ENCODE data around the gene UBE2I.
A peak's percentile ranks its signal among the peaks of the same experiment; 100 is the strongest.

The UBE2I gene

GRCh38 chr16:1343428-1344242, 34.2 kb downstream of the UBE2I start:
- no peak for DNase-seq (ENCODE audit: low spot score)

GRCh38 chr16:1344499-1344898, 35.1 kb downstream of the UBE2I start:
- DNase-seq (ENCODE audit: low spot score): no peak

GRCh38 chr16:1345087-1345486, 35.7 kb downstream of the UBE2I start:
- DNase-seq (ENCODE audit: low spot score): no peak

GRCh38 chr16:1345651-1346421, 36.4 kb downstream of the UBE2I start:
- no peak for DNase-seq (ENCODE audit: low spot score)

GRCh38 chr16:1346422-1347285, 37.2 kb downstream of the UBE2I start:
- DNase-seq (ENCODE audit: low spot score): no peak

- DNase-seq (ENCODE audit: low spot score): no peak
Observed at GRCh38 chr16:1347286-1347855, 37.9 kb downstream of the UBE2I start.

- DNase-seq (ENCODE audit: low spot score): no peak
Observed at GRCh38 chr16:1347962-1348361, 38.5 kb downstream of the UBE2I start.

GRCh38 chr16:1348441-1348840, 39.0 kb downstream of the UBE2I start:
- no peak for DNase-seq (ENCODE audit: low spot score)

GRCh38 chr16:1348926-1349325, 39.5 kb downstream of the UBE2I start:
- no peak for DNase-seq (ENCODE audit: low spot score)

GRCh38 chr16:1349351-1349750, 39.9 kb downstream of the UBE2I start:
- DNase-seq (ENCODE audit: low spot score): no peak

- DNase-seq (ENCODE audit: low spot score): no peak
Observed at GRCh38 chr16:1349951-1350350, 40.5 kb downstream of the UBE2I start.

- no peak for DNase-seq (ENCODE audit: low spot score)
Observed at GRCh38 chr16:1350691-1351090, 41.3 kb downstream of the UBE2I start.

- no peak for DNase-seq (ENCODE audit: low spot score)
Observed at GRCh38 chr16:1351215-1351581, 41.8 kb downstream of the UBE2I start.

- peak; percentile 87 for DNase-seq (ENCODE audit: low spot score)
Observed at GRCh38 chr16:1351582-1352362, 42.3 kb downstream of the UBE2I start, which contains the start of the genes GNPTG and TSR3. GNPTG (plus strand) TSS chr16:1351931; CDS start chr16:1351966, 35 bp downstream. TSR3 (minus strand) TSS chr16:1351878; CDS start chr16:1351804, 74 bp downstream.

- no peak for DNase-seq (ENCODE audit: low spot score)
Observed at GRCh38 chr16:1354815-1355540, 45.5 kb downstream of the UBE2I start.

- DNase-seq (ENCODE audit: low spot score): no peak
Observed at GRCh38 chr16:1355591-1355990, 46.2 kb downstream of the UBE2I start.

GRCh38 chr16:1356061-1356900, 46.8 kb downstream of the UBE2I start:
- DNase-seq (ENCODE audit: low spot score): no peak

- DNase-seq (ENCODE audit: low spot score): no peak
Observed at GRCh38 chr16:1357906-1358566, 48.6 kb downstream of the UBE2I start.
